Skeletal muscle satellite cell (primary cell): ENCODE measurements around the gene PDZD2.
"Not testable (repeated sequence)": the region's sequence is repeated elsewhere in the genome, so short reads cannot be mapped to it uniquely, and the experiment has no call there.

Experiments used
- H3K27me3 ChIP-seq: 2 replicates; pipeline ENCODE4 v1.7.0; 2013; ENCODE audit warnings: low read length; ENCODE audit not compliant: control insufficient read depth, insufficient read depth
- H3K36me3 ChIP-seq: 2 replicates; pipeline ENCODE4 v1.7.0; 2013; ENCODE audit warnings: mild to moderate bottlenecking, control low read depth, low read length; ENCODE audit not compliant: insufficient read depth
- H3K4me1 ChIP-seq: 2 replicates; pipeline ENCODE4 v1.7.0; 2013; ENCODE audit warnings: low read length; ENCODE audit not compliant: control insufficient read depth, insufficient read depth
- H3K4me2 ChIP-seq: 2 replicates; pipeline ENCODE4 v1.7.0; 2013; ENCODE audit warnings: mild to moderate bottlenecking, low read length
- H3K4me3 ChIP-seq: 2 replicates; pipeline ENCODE4 v1.7.0; 2013; ENCODE audit warnings: low read length
- H3K9ac ChIP-seq: 2 replicates; pipeline ENCODE4 v1.7.0; 2013; ENCODE audit warnings: mild to moderate bottlenecking, low read depth, low read length, moderate library complexity
- H3K9me3 ChIP-seq: replicated peaks from 2 replicates; pipeline ENCODE4 v1.7.0; 2013; ENCODE audit warnings: mild to moderate bottlenecking, control low read depth, low read length

The PDZD2 gene

DNA sequence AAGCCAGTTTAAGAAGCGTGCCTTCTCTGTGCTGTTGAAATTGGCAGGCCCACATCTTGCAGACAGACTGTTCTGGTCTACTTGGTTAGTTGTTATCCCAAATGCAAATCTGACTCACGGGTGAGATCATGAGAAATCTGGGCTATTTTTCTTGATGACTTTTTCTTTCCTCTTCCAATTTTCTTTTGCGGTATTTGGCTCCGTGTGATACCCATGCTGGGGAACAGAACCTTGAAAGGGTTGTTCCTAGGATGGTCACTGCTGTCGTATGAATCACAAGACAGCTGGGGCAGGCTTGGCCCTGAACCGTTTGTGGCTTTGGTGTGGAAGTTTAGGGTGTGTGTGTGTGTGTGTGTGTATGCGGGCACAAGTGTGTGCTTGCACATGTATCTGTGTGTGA, 24.6 kb downstream of the PDZD2 start:
- Histone ChIP-seq H3K9ac (no peak overlapping the region), H3K4me3 (no peak overlapping the region), H3K36me3 (no peaks in the 10 kb centered on the region), H3K4me1 (peaks cover 4% of the 10 kb centered on the region), H3K9me3 (no peaks in the 10 kb centered on the region), H3K4me2 (no peak overlapping the region), H3K27me3 (no peaks in the 10 kb centered on the region)

DNA sequence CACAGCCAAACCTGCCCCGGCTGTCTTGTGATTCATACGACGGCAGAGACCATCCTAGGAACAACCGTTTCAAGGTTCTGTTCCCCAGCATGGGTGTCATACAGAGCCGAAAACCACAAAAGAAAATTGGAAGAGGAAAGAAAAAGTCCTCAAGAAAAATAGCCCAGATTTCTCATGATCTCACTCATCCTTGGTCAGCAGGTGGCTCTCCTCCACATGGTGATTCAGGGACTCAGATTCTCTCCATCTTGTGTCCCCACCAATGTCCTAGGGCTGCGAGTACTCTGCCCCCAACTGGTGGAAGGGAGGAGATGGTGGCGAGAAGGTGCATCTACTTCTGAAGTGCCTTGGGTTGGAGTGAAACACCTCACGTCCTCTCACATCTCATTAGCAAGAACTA, 25.6 kb downstream of the PDZD2 start:
- Histone ChIP-seq H3K4me3 (no peak overlapping the region), H3K9me3 (no peaks in the 10 kb centered on the region), H3K4me2 (no peak overlapping the region), H3K36me3 (no peaks in the 10 kb centered on the region), H3K4me1 (peaks cover 4% of the 10 kb centered on the region), H3K9ac (no peak overlapping the region), H3K27me3 (no peaks in the 10 kb centered on the region)

DNA sequence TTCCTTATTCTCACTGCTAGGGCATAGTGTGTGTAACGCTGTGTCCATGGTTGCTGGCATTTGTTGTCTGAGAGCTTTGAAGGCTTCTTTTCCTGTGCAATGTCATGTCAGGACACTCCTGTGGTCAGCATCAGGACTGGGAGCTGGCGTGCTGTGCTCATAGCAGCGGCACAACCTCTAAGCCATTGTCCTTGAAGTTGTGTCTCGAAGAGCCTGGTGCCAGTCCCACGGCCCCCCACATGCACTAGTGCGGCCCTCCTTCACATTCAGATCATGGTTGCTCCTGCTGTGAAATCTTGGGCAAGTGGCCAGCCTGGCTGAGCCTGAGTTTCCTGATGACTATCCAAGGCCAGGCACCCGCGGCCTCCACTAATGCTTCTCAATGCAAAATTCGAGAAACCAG, 32.4 kb downstream of the PDZD2 start:
- Histone ChIP-seq H3K36me3 (no peaks in the 10 kb centered on the region), H3K4me2 (no peak overlapping the region), H3K9ac (no peak overlapping the region), H3K4me3 (no peak overlapping the region), H3K4me1 (no peaks in the 10 kb centered on the region), H3K27me3 (peaks cover 3% of the 10 kb centered on the region), H3K9me3 (no peaks in the 10 kb centered on the region)

DNA sequence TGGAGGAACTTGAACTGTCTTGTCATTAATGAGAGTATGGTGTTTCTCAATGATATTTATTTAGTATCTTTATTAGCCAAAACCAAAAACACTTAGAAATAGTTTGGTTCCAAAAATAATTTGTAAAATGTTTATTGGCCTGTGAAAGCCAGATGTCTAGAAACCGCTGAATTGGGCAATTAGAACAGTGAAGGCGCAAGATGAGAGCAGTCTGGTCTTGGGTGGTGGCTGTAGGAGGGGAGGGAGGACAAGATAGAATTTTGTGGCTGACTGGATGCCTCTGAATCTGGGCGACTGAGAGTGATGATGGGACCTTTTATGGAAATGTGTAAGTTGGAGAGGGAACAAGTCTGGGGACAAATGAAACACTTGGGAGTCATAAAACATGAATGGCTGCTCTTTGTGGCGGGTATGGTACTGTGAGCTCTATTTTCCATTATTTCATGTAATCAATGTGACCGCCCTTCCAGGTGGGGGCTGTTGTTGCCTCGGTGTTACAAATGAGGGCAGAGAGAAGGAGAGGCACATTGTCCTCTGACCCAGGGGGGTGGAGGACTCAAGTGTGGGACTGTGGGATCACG, 35.5 kb downstream of the PDZD2 start:
- Histone ChIP-seq H3K4me1 (no peaks in the 10 kb centered on the region), H3K27me3 (peaks cover 3% of the 10 kb centered on the region), H3K9me3 (no peaks in the 10 kb centered on the region), H3K9ac (no peak overlapping the region), H3K4me3 (no peak overlapping the region), H3K4me2 (no peak overlapping the region), H3K36me3 (no peaks in the 10 kb centered on the region)

DNA sequence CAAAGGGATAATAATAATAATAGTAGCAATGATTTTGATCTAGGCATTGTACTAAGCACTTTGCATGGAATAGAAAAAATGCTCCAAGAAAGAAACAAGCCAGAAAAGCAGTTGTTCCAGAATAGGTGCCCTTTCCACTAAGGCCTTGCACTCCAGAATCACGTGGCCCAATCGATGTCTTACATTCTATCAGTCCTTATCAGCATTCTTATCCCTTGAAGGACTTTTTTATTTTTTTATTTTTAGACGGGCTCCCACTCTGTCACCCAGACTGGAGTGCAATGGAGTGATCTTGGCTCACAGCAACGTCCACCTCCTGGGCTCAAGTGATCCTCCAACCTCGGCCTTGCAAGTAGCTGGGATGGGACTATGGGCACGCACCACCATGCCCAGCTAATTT, 36.5 kb downstream of the PDZD2 start:
- Histone ChIP-seq H3K9me3 (no peaks in the 10 kb centered on the region), H3K36me3 (no peaks in the 10 kb centered on the region), H3K4me3 (no peak overlapping the region), H3K27me3 (peaks cover 3% of the 10 kb centered on the region), H3K4me2 (no peak overlapping the region), H3K9ac (no peak overlapping the region), H3K4me1 (no peaks in the 10 kb centered on the region)

DNA sequence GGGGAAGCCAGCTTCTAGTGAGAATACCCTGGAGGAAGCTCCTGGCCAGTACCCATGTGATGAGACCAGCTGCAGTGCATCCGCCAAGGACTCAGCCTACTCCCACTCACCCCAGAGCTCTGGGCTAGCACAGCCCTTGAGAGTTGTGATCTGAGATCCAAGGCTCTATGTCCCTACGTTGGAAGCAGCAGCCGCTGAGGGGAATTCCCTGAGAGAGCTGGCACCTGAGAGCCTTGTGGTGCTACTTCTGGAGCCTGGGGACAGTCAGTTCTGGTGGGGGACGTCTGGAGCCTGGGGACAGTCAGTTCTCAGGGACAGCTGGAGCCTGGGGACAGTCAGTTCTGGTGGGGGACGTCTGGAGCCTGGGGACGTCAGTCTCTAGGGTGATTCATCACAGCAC, 39.2 kb downstream of the PDZD2 start:
- Histone ChIP-seq H3K9ac (no peak overlapping the region), H3K36me3 (no peaks in the 10 kb centered on the region), H3K4me2 (no peak overlapping the region), H3K9me3 (no peaks in the 10 kb centered on the region), H3K4me3 (no peak overlapping the region), H3K4me1 (no peaks in the 10 kb centered on the region), H3K27me3 (no peaks in the 10 kb centered on the region)

DNA sequence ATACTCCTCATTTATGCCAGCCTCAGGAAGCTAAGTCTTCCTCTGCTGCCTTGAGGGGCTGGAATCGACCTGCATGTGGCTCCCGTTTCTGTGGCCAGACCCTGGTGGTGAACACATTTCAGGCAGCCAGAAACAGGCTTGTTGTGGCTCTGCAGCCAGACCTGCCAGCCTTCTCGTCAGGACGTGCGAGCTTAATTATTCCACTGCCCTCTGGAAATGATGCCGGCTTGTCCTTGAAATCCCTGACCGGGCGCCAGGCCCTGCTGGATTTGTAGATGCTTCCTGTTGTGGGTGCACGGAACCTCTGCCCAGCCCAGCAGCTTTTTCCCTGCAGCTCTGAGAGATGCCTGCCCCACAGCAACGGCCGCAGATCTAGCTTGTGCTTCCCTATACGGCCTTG, 41.6 kb downstream of the PDZD2 start:
- no peak overlapping the region for H3K4me3 ChIP-seq
- H3K36me3 ChIP-seq, result no peaks in the 10 kb centered on the region
- H3K4me1 ChIP-seq, result no peaks in the 10 kb centered on the region
- no peak overlapping the region for H3K4me2 ChIP-seq
- no peak overlapping the region for H3K9ac ChIP-seq
- no peaks in the 10 kb centered on the region for H3K9me3 ChIP-seq
- H3K27me3 ChIP-seq, result no peaks in the 10 kb centered on the region

DNA sequence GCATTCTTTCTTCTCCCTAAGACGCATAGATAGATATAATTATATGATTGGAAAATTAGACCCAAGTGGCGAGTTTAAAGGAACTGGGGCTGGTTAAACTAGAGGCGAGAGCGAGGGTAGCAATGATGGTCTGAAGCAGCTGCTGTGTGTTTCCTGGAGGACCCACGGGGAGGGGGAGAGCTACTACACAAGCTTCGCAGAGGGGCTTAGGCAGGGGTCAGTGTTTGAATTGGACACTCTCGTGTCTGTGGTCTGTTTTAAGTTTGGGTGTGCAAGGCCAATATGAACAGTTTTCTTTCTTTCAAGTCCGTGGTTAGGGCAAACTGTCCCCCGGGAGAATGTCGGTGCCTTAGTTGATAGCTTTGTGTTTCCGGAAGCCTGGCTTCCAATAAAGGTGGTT, 43.1 kb downstream of the PDZD2 start:
- H3K4me1 ChIP-seq, result no peaks in the 10 kb centered on the region
- no peak overlapping the region for H3K4me3 ChIP-seq
- no peak overlapping the region for H3K9ac ChIP-seq
- H3K27me3 ChIP-seq, result no peaks in the 10 kb centered on the region
- no peaks in the 10 kb centered on the region for H3K36me3 ChIP-seq
- no peak overlapping the region for H3K4me2 ChIP-seq
- H3K9me3 ChIP-seq, result no peaks in the 10 kb centered on the region

DNA sequence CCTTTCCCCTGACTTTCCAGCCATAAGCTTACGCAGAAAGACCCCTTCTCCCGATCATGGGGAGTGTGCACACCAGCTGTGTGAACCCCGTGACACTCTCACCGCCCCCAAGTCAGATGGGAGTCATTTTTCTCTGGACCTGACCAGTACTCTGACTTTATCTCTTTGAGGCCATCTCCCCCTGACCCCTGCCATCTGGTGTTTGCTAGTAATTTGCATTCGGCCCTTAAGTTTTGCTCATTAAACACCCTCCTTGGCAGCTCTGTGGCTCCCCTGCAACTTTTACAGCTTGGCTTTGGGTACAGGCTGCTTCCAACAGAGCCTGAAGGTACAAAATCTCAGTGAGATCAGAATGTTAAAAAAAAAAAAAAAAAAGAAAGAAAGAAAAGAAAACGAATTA, 43.9 kb downstream of the PDZD2 start:
- Histone ChIP-seq H3K4me3 (no peak overlapping the region), H3K27me3 (no peaks in the 10 kb centered on the region), H3K36me3 (no peaks in the 10 kb centered on the region), H3K9me3 (no peaks in the 10 kb centered on the region), H3K4me2 (no peak overlapping the region), H3K9ac (no peak overlapping the region), H3K4me1 (no peaks in the 10 kb centered on the region)

DNA sequence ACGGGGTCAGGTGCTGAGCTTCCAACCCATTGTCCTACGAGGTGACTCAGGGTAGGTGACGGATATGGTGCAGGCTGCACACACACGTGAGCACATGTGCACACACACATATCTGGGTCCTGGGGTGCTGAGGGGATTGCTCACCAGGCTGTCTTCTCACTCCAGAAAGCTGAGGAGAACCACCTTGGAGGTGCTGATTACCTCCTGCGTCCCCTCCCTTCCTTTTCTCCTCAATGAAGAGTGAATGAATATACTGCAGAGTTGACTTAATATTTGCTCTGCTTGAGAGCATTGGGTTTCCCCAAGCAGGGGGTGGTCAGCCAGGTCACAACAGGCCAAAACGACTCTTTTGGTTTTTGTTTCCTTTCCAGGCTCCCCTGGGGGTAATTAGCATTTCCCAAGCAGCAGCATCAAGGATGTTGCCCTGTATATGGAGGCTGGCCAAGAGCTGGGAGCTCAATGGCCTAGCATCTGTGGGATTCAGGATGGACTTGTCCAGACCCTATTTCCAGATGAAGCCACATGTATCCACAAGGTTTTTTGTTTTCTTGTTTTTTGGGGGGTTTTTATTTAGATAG, 49.7 kb downstream of the PDZD2 start:
- no peaks in the 10 kb centered on the region for H3K9me3 ChIP-seq
- H3K4me1 ChIP-seq, result no peaks in the 10 kb centered on the region
- no peaks in the 10 kb centered on the region for H3K36me3 ChIP-seq

DNA sequence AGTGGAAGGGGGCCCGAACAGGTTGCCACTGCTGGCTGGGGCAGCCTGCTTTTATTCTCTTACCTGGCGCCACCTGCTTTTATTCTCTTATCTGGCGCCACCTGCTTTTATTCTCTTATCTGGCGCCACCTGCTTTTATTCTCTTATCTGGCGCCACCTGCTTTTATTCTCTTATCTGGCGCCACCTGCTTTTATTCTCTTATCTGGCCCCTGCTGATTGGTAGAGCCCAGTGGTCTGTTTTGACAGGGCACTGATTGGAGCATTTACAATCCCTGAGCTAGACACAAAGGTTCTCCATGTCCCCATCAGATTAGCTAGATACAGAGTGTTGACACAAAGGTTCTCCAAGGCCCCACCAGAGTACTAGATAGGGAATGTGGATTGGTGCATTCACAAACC, 52.5 kb downstream of the PDZD2 start:
- not testable (repeated sequence) for H3K4me2 ChIP-seq, H3K27me3 ChIP-seq, H3K4me1 ChIP-seq, H3K9ac ChIP-seq, H3K4me3 ChIP-seq, H3K9me3 ChIP-seq, H3K36me3 ChIP-seq

More for the DNA sequence above, 49.7 kb downstream of the PDZD2 start:
- Histone ChIP-seq H3K9ac (no peak overlapping the region), H3K4me2 (no peak overlapping the region), H3K4me3 (no peak overlapping the region), H3K27me3 (no peaks in the 10 kb centered on the region)

DNA sequence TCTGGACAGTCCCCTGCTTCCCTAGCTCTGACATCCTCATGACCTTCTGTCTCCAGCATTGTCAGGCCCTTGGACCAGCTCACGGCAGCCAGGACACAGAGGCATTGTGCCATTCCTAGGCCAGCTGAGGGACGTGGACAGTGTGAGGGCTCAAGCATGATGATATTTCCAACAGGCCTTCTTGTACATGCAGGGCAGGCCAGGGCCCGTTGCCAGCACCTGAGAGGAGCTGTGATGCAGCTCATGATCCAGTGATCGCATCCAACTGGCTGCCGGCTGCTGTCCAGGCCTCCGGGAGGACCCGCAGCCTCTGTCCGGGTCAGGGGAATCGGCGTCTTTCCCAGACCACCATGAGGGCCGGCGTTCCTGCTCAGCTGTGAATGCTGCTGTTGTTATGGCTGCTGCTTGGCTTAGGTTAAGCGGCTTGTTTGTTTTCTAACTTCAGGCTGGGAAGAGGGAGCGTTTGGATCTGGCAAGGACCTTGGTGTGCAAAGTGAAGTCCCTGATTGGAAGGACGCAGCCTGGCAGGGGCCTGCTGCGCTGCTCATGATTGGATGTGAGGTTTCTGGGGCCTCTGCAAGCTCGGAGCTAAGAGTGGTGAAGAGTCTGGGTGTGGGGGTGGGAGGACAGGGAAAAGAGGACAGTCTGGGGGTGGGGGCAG, 53.8 kb downstream of the PDZD2 start:
- no peaks in the 10 kb centered on the region for H3K4me1 ChIP-seq
- no peaks in the 10 kb centered on the region for H3K27me3 ChIP-seq
- H3K9me3 ChIP-seq, result no peaks in the 10 kb centered on the region
- no peak overlapping the region for H3K4me2 ChIP-seq
- no peak overlapping the region for H3K9ac ChIP-seq
- no peak overlapping the region for H3K4me3 ChIP-seq
- no peaks in the 10 kb centered on the region for H3K36me3 ChIP-seq
